H1 (cell line): ENCODE results near the gene ID2. TPM values are rescaled to one million over a fixed set of nuclear protein-coding genes. Genes with fewer than 3 reads are reported as not detected.

Experiments
- CBX8 ChIP-seq: fragments of 300-800, 300-1000 bp; sonication (generic); IDR thresholded peaks from 2 replicates; pipeline ENCODE4 v1.7.1; 2016; ENCODE audit warnings: low read depth, low read length, borderline replicate concordance
- EZH2 ChIP-seq: fragments of 200-600 bp; sonication (generic); IDR thresholded peaks from 2 replicates; pipeline ENCODE4 v1.7.1; 2012; ENCODE audit warnings: low read depth, mild to moderate bottlenecking, moderate library complexity, low read length, inconsistent platforms; ENCODE audit not compliant: severe bottlenecking
- KDM5A ChIP-seq: fragments of 200-600 bp; IDR thresholded peaks from 2 replicates; pipeline ENCODE4 v1.7.1; 2012; ENCODE audit warnings: mild to moderate bottlenecking, low read length, inconsistent platforms, mixed read lengths
- POU5F1 ChIP-seq: IDR thresholded peaks from 2 replicates; pipeline ENCODE4 v1.6.1; 2011; ENCODE audit warnings: low read depth, mild to moderate bottlenecking, low read length, moderate library complexity
- RNF2 ChIP-seq: fragments of 200-900, 300-1000 bp; sonication (generic); IDR thresholded peaks from 2 replicates; pipeline ENCODE4 v1.7.1; 2016; ENCODE audit warnings: borderline replicate concordance, low read depth, mild to moderate bottlenecking, antibody characterized with exemption, low read length; ENCODE audit not compliant: poor library complexity, severe bottlenecking; ENCODE audit errors: missing control alignments
- TAF7 ChIP-seq: optimal IDR thresholded peaks from 2 replicates; pipeline ENCODE3; 2011; ENCODE audit warnings: low read depth, mild to moderate bottlenecking, inconsistent platforms, low read length, moderate library complexity, borderline replicate concordance
- polyA plus RNA-seq, 7 experiments: library from polyadenylated mRNA; depleted of rRNA in 3 of 7; stranded (reverse) in 5 of 7; unstranded in 2 of 7; fragments of >200 nt in 5 of 7; fragments of 200-250 nt in 2 of 7; gene quantifications; 1 replicate in 5 of 7; 2 replicates in 1 of 7; 4 replicates in 1 of 7; pipeline versions ENCODE4 v1.2.1 to v1.2.3, GENCODE V29; 2011 to 2013; ENCODE audit warnings: missing spikeins in 2 of 7, mixed read lengths in 2 of 7
- total RNA-seq: library from RNA; stranded (reverse); fragmentation: NEBNext Ultra II Directional; extraction: Animal tissue kit (Norgen Biotek cat#: 25700); gene quantifications from 2 replicates; pipeline ENCODE4 v1.2.1, GENCODE V29; 2021

ID2 gene
- total and polyA plus RNA-seq, 2 of the 8 experiments (the other 6 are each of a cell fraction or from before 2014, with no cell fraction given), result 36.7 to 214 TPM

DNA sequence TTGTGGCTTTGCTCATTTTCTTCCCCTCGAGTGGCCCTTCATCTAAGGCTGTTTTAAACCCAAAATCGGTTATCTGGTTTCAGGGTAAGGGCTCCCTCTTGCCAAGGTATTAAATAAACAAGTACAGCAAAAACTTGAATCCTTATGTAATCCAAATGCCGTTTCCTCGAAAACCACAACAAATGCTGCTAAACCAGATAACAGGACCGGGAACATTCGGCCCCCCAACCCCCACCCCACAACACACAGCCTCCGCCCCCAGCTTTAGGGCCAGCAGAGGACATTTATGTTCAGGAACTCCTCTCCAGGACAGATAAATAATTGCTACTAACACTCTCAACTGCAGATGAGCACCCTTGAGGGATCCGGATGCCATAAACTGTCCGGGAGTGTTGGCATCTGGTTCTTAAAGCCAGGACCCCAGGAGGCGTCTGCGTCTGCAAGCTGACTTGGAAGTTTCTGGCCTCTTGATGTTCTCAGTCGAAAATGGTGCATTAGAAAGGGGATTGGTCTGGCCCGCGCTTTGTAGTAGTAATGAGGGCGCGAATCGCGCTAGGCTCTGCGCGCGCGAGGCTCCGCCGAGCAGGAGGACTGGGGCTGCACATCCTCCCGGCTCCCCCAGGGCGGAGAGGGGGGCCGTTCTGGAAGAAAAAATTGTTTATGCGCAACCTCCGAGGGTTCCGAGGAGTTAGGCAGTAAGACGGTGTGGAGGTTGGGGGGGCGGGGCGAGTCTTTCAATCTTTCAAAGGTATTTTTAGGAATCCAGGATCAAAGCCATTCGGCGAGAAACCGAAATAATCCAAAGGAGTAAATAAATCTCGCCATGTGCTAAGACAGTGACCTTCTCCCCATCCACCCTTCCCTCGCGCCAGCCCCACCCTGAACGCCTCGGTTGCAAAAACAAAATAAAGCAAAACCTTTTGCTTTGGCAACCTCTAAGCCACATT lies 3.9 kb upstream of the ID2 start (continued):
- TF ChIP-seq RNF2, result no peak
- TF ChIP-seq POU5F1, result no peak
- no peak for TF ChIP-seq EZH2
- no peak for TF ChIP-seq CBX8
- TF ChIP-seq TAF7, result no peak
- TF ChIP-seq KDM5A, result no peak
